H1 (cell line): ENCODE data around the gene TSC1. TPM values are rescaled to one million over a fixed set of nuclear protein-coding genes. Genes with fewer than 3 reads are reported as not detected.

Experiments
- CTCF ChIA-PET: fragments of 300-600 bp; sonication (Branson Sonifier 250); formaldehyde crosslinking; loops from one replicate; lab custom pipeline; 2021; ENCODE audit not compliant: partially characterized antibody; lab: Charles Lee
- POLR2A ChIA-PET: fragments of 300-600 bp; sonication (Branson Sonifier 250); formaldehyde crosslinking; loops from one replicate; lab custom pipeline; 2021; ENCODE audit warnings: inconsistent platforms; ENCODE audit not compliant: partially characterized antibody; lab: Charles Lee
- DNase-seq, 2 experiments: peaks; one replicate each; pipeline versions ENCODE4 v3.0.0 to v3.0.0-alpha.2; 2010 to 2022; ENCODE audit warnings: low spot score in 2 of 2, low read depth in 1 of 2, mixed read lengths in 1 of 2
- FAIRE-seq: peaks from 2 replicates; lab custom pipeline; 2011; peaks lifted over from hg19 to GRCh38; lab: Jason Lieb, UNC
- H2AFZ ChIP-seq: 2 replicates; pipeline ENCODE4 v1.8.1; 2012; ENCODE audit warnings: low read length, inconsistent platforms
- H2AK5ac ChIP-seq: 2 replicates; pipeline ENCODE4 v1.6.1; 2013; ENCODE audit warnings: low read depth, low read length
- H2BK120ac ChIP-seq: replicated peaks from 2 replicates; pipeline ENCODE3; 2013; ENCODE audit warnings: low read depth, low read length, inconsistent platforms
- H2BK12ac ChIP-seq: 2 replicates; pipeline ENCODE4 v1.6.1; 2013; ENCODE audit warnings: low read depth, low read length
- H2BK15ac ChIP-seq: 2 replicates; pipeline ENCODE4 v1.6.1; 2013; ENCODE audit warnings: low read length
- H2BK20ac ChIP-seq: 2 replicates; pipeline ENCODE4 v1.6.1; 2013; ENCODE audit warnings: low read length
- H2BK5ac ChIP-seq: 2 replicates; pipeline ENCODE4 v1.6.1; 2013; ENCODE audit warnings: low read depth, low read length
- H3K14ac ChIP-seq: 2 replicates; pipeline ENCODE4 v1.6.1; 2013; ENCODE audit warnings: inconsistent platforms; ENCODE audit not compliant: insufficient read length
- H3K18ac ChIP-seq: 2 replicates; pipeline ENCODE4 v1.6.1; 2013; ENCODE audit warnings: low read length; ENCODE audit errors: extremely low read depth
- H3K23ac ChIP-seq: 2 replicates; pipeline ENCODE4 v1.6.1; 2013; ENCODE audit warnings: inconsistent platforms; ENCODE audit not compliant: insufficient read length
- H3K23me2 ChIP-seq: 2 replicates; pipeline ENCODE4 v1.6.1; 2013; ENCODE audit warnings: low read depth, low read length
- H3K27ac ChIP-seq: 2 replicates; pipeline ENCODE4 v1.6.1; 2011; ENCODE audit warnings: low read depth, low read length, inconsistent platforms
- H3K27me3 ChIP-seq, 4 experiments: replicated peaks in 1 of 4; 1 replicate in 1 of 4; 2 replicates in 3 of 4; pipeline versions ENCODE4 v1.6.1 to v1.8.1; 2011 to 2013; ENCODE audit warnings: low read length in 3 of 4, mild to moderate bottlenecking in 3 of 4, inconsistent platforms in 2 of 4, mixed read lengths in 2 of 4, moderate library complexity in 1 of 4; ENCODE audit not compliant: control insufficient read depth in 3 of 4, insufficient read depth in 3 of 4; ENCODE audit errors: extremely low read depth in 1 of 4
- H3K36me3 ChIP-seq, 4 experiments: 2 replicates each; pipeline versions ENCODE4 v1.6.1 to v1.8.1; 2011 to 2013; ENCODE audit warnings: mild to moderate bottlenecking in 4 of 4, low read length in 3 of 4, moderate library complexity in 2 of 4, control low read depth in 1 of 4, inconsistent platforms in 1 of 4; ENCODE audit not compliant: insufficient read depth in 4 of 4, control insufficient read depth in 2 of 4
- H3K4ac ChIP-seq: replicated peaks from 2 replicates; pipeline ENCODE3; 2013; ENCODE audit warnings: low read length, low read depth, mixed read lengths, inconsistent platforms; ENCODE audit not compliant: insufficient read length
- H3K4me1 ChIP-seq, 4 experiments: replicated peaks in 1 of 4; 1 replicate in 1 of 4; 2 replicates in 3 of 4; pipeline versions ENCODE4 v1.6.1 to v1.8.1; 2011 to 2013; ENCODE audit warnings: low read length in 3 of 4, inconsistent platforms in 2 of 4, mixed read lengths in 1 of 4; ENCODE audit not compliant: insufficient read depth in 4 of 4, control insufficient read depth in 3 of 4
- H3K4me2 ChIP-seq, 2 experiments: 2 replicates each; pipeline versions ENCODE4 v1.6.1 to v1.8.1; 2011 to 2013; ENCODE audit warnings: low read depth in 2 of 2, low read length in 2 of 2, control low read depth in 1 of 2, inconsistent platforms in 1 of 2, mild to moderate bottlenecking in 1 of 2; ENCODE audit not compliant: insufficient read depth in 1 of 2
- H3K4me3 ChIP-seq, 4 experiments: fragments of 200-600, 300-600 bp in 1 of 4; sonication (generic), shearing (Covaris generic), sonication (Bioruptor Twin) in 1 of 4; 2 replicates each; pipeline versions ENCODE4 v1.5.1 to v1.8.1; 2011 to 2016; ENCODE audit warnings: low read length in 4 of 4, low read depth in 3 of 4, control low read depth in 2 of 4, inconsistent platforms in 2 of 4, mild to moderate bottlenecking in 2 of 4, mixed read lengths in 1 of 4, moderate library complexity in 1 of 4; ENCODE audit not compliant: insufficient read depth in 2 of 4; ENCODE audit errors: extremely low read depth in 1 of 4
- H3K56ac ChIP-seq: replicated peaks from 2 replicates; pipeline ENCODE3; 2013; ENCODE audit warnings: low read depth, mild to moderate bottlenecking, mixed read lengths, low read length, inconsistent platforms; ENCODE audit not compliant: insufficient read length
- H3K79me1 ChIP-seq: 2 replicates; pipeline ENCODE4 v1.6.1; 2013; ENCODE audit warnings: low read depth, low read length, control low read depth
- H3K79me2 ChIP-seq, 2 experiments: 2 replicates each; pipeline versions ENCODE4 v1.6.1 to v1.8.1; 2012 to 2013; ENCODE audit warnings: low read length in 2 of 2, mild to moderate bottlenecking in 2 of 2, inconsistent platforms in 1 of 2; ENCODE audit not compliant: insufficient read depth in 2 of 2, control insufficient read depth in 1 of 2
- H3K9ac ChIP-seq, 4 experiments: replicated peaks in 1 of 4; 1 replicate in 1 of 4; 2 replicates in 3 of 4; pipeline versions ENCODE4 v1.6.1 to v1.8.1; 2011 to 2013; ENCODE audit warnings: low read depth in 3 of 4, low read length in 3 of 4, control low read depth in 2 of 4, mild to moderate bottlenecking in 2 of 4, moderate library complexity in 2 of 4, inconsistent platforms in 1 of 4; ENCODE audit errors: extremely low read depth in 1 of 4
- H3K9me3 ChIP-seq, 2 experiments: 2 replicates each; pipeline versions ENCODE4 v1.6.1 to v1.8.1; 2012 to 2013; ENCODE audit warnings: mild to moderate bottlenecking in 2 of 2, moderate library complexity in 2 of 2, control low read depth in 1 of 2, inconsistent platforms in 1 of 2, low read depth in 1 of 2, low read length in 1 of 2, mixed read lengths in 1 of 2; ENCODE audit not compliant: insufficient read depth in 2 of 2
- H4K20me1 ChIP-seq, 2 experiments: replicated peaks in 1 of 2; 2 replicates each; pipeline versions ENCODE3 to v1.8.1; 2011 to 2013; ENCODE audit warnings: inconsistent platforms in 2 of 2, low read length in 2 of 2, mild to moderate bottlenecking in 1 of 2; ENCODE audit not compliant: insufficient read depth in 2 of 2, control insufficient read depth in 1 of 2
- H4K5ac ChIP-seq: 2 replicates; pipeline ENCODE4 v1.6.1; 2013; ENCODE audit warnings: low read length, low read depth, mixed read lengths, inconsistent platforms; ENCODE audit not compliant: insufficient read length
- H4K8ac ChIP-seq: 2 replicates; pipeline ENCODE4 v1.8.0; 2013; ENCODE audit warnings: mild to moderate bottlenecking, moderate library complexity, low read length, inconsistent platforms; ENCODE audit not compliant: insufficient read depth; ENCODE audit errors: extremely low read depth
- H4K91ac ChIP-seq: replicated peaks from 2 replicates; pipeline ENCODE3; 2013; ENCODE audit warnings: low read length, mixed read lengths, inconsistent platforms; ENCODE audit not compliant: insufficient read length
- ATF3 ChIP-seq: IDR thresholded peaks from 2 replicates; pipeline ENCODE4 v1.6.1; 2011; ENCODE audit warnings: low read depth, mild to moderate bottlenecking, low read length; ENCODE audit not compliant: insufficient read depth
- CBX8 ChIP-seq: fragments of 300-800, 300-1000 bp; sonication (generic); IDR thresholded peaks from 2 replicates; pipeline ENCODE4 v1.7.1; 2016; ENCODE audit warnings: low read depth, low read length, borderline replicate concordance
- CEBPB ChIP-seq: IDR thresholded peaks from 2 replicates; pipeline ENCODE4 v1.6.1; 2012; ENCODE audit warnings: low read depth, low read length
- CTCF ChIP-seq, 3 experiments: IDR thresholded peaks; 1 replicate in 2 of 3; 2 replicates in 1 of 3; pipeline versions ENCODE4 v1.5.1 to v1.6.1; 2011; ENCODE audit warnings: low read length in 3 of 3, mild to moderate bottlenecking in 3 of 3, inconsistent platforms in 2 of 3, low read depth in 1 of 3, moderate library complexity in 1 of 3; ENCODE audit not compliant: insufficient read depth in 1 of 3; ENCODE audit errors: control extremely low read depth in 1 of 3
- EGR1 ChIP-seq: IDR thresholded peaks from 2 replicates; pipeline ENCODE4 v1.6.1; 2011; ENCODE audit warnings: low read depth, low read length, borderline replicate concordance
- EP300 ChIP-seq, 2 experiments: IDR thresholded peaks; 1 replicate in 1 of 2; 2 replicates in 1 of 2; pipeline ENCODE4 v1.6.1; 2011 to 2012; ENCODE audit warnings: low read depth in 2 of 2, low read length in 2 of 2, mild to moderate bottlenecking in 2 of 2, borderline replicate concordance in 1 of 2, inconsistent platforms in 1 of 2, moderate library complexity in 1 of 2
- EZH2 ChIP-seq: fragments of 200-600 bp; sonication (generic); IDR thresholded peaks from 2 replicates; pipeline ENCODE4 v1.7.1; 2012; ENCODE audit warnings: low read depth, mild to moderate bottlenecking, moderate library complexity, low read length, inconsistent platforms; ENCODE audit not compliant: severe bottlenecking
- MAFK ChIP-seq: IDR thresholded peaks from 2 replicates; pipeline ENCODE4 v1.6.1; 2012; ENCODE audit warnings: low read depth, mild to moderate bottlenecking, improper control_type of control experiment, low read length
- SP1 ChIP-seq: IDR thresholded peaks from 2 replicates; pipeline ENCODE4 v1.6.1; 2011; ENCODE audit warnings: low read depth, low read length
- SP2 ChIP-seq: IDR thresholded peaks from 2 replicates; pipeline ENCODE4 v1.6.1; 2012; ENCODE audit warnings: mild to moderate bottlenecking, low read length, inconsistent platforms
- ZNF274 ChIP-seq: IDR thresholded peaks from 2 replicates; pipeline ENCODE4 v1.7.0; 2012; ENCODE audit warnings: low read length, borderline replicate concordance; ENCODE audit errors: extremely low read depth
- WGBS, 2 experiments: shearing (Covaris generic) in 1 of 2; methylation state at CpG; one replicate each; pipeline versions ENCODE4 v1.1.6 to v1.1.7; 2013 to 2015; ENCODE audit warnings: low lambda C conversion rate in 2 of 2, mixed read lengths in 2 of 2, inconsistent platforms in 1 of 2, low coverage in 1 of 2, missing lambda C conversion rate in 1 of 2; ENCODE audit not compliant: insufficient replicate concordance in 2 of 2, insufficient coverage in 1 of 2, insufficient read length in 1 of 2; ENCODE audit errors: extremely low coverage in 1 of 2, missing lambda C conversion rate in 1 of 2; 5-methylcytosine and 5-hydroxymethylcytosine counted together
- polyA plus RNA-seq, 7 experiments: library from polyadenylated mRNA; depleted of rRNA in 3 of 7; stranded (reverse) in 5 of 7; unstranded in 2 of 7; fragments of >200 nt in 5 of 7; fragments of 200-250 nt in 2 of 7; gene quantifications; 1 replicate in 5 of 7; 2 replicates in 1 of 7; 4 replicates in 1 of 7; pipeline versions ENCODE4 v1.2.1 to v1.2.3, GENCODE V29; 2011 to 2013; ENCODE audit warnings: missing spikeins in 2 of 7, mixed read lengths in 2 of 7
- total RNA-seq: library from RNA; stranded (reverse); fragmentation: NEBNext Ultra II Directional; extraction: Animal tissue kit (Norgen Biotek cat#: 25700); gene quantifications from 2 replicates; pipeline ENCODE4 v1.2.1, GENCODE V29; 2021

TSC1 gene
- total and polyA plus RNA-seq, 2 of the 8 experiments (the other 6 are each of a cell fraction or from before 2014, with no cell fraction given) = 37.2 to 46.0 TPM

- Histone ChIP-seq H3K36me3 (no peaks in the 10 kb centered on the region), H3K56ac (no peak overlapping the region), H3K79me2 (no peaks in the 10 kb centered on the region), H3K23me2 (peaks cover 3% of the 10 kb centered on the region; the same call in 1 of the 2 replicates), H3K18ac (no peak overlapping the region), H3K27me3 (peaks cover 0 to 23% (median 13%) of the 10 kb centered on the region in 4 experiments; a peak in 6 of 7 replicates), H3K14ac (no peak overlapping the region), H3K9me3 (no peaks in the 10 kb centered on the region), H3K4me2 (peak overlapping the region; percentile 71 to 86), H4K20me1 (peaks cover 0 to 3% of the 10 kb centered on the region in 2 experiments), H4K91ac (no peak overlapping the region), H2BK15ac (no peak overlapping the region), H3K27ac (no peak overlapping the region), H3K4me3 (peak overlapping the region in 1 of 4 experiments; percentile 53; a peak in 2 of 8 replicates), H2BK12ac (peak overlapping the region; percentile 20; the same call in 1 of the 2 replicates), H4K5ac (no peak overlapping the region), H2AK5ac (no peak overlapping the region), H3K4me1 (peaks cover 0 to 10% (median 5%) of the 10 kb centered on the region in 4 experiments; a peak in 6 of 7 replicates), H3K9ac (no peak overlapping the region), H2AFZ (no peak overlapping the region), H2BK20ac (no peak overlapping the region), H4K8ac (no peak overlapping the region), H3K79me1 (no peaks in the 10 kb centered on the region), H2BK5ac (no peak overlapping the region), H3K23ac (no peak overlapping the region), H3K4ac (no peak overlapping the region), H2BK120ac (no peak overlapping the region)
- DNase-seq = no peak
- whole genome bisulfite sequencing, 2 experiments = 10% methylated on average over 2 of the region's 2 CpGs; no CpG with 5 or more reads in 1 of the 2 experiments
- ChIA-PET POLR2A (no interaction called here), CTCF (interaction anchor here (0.6 to 3.1 kb wide), 16 partner anchors 8 to 159 kb away, joined by 3 to 20 read pairs (median 4); partner anchors contain the start of gene TSC1)
- no peak for FAIRE-seq
- TF ChIP-seq EGR1 (no peak), SP1 (no peak), MAFK (no peak), ZNF274 (no peak), EP300 (IDR thresholded peaks at IDR 0.05; ENCODE audit: borderline replicate concordance in 1 of 2, low read depth in 2 of 2, low read length in 2 of 2) (no peak), EZH2 (no peak), CTCF (IDR thresholded peaks at IDR 0.05; ENCODE audit: control extremely low read depth in 1 of 3, insufficient read depth in 1 of 3, low read depth in 1 of 3, low read length in 3 of 3) (no peak), SP2 (no peak), ATF3 (no peak), CBX8 (no peak), CEBPB (no peak)
Measured at GRCh38 chr9:132978112-132978450, 33.7 kb upstream of the TSC1 start.
